ENCODE results near the gene LRRC15.

The LRRC15 gene

DNA sequence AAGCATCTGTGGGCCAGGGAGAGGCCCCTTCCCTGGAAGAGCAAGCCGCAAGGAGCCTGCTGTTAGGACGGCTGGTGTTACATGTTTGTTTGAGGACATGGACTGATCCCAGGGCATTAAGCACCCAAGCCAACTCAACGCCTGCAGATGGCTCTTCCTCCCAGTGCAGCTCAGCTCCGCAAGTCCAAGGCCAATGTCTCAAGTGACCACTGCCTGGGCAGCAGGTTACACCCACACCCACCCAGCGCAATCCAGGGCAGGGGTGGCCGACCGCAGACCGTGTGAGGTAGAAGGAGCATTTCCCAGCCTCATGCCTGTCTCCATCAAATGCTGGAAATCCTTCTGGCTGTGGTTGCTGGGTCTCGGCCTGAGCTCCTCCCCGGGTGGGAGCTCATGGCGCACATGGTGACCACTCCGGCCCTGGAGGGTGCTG is 15.0 kb upstream of the LRRC15 start:
- DNase-seq (ENCODE audit: low spot score) = no peak

DNA sequence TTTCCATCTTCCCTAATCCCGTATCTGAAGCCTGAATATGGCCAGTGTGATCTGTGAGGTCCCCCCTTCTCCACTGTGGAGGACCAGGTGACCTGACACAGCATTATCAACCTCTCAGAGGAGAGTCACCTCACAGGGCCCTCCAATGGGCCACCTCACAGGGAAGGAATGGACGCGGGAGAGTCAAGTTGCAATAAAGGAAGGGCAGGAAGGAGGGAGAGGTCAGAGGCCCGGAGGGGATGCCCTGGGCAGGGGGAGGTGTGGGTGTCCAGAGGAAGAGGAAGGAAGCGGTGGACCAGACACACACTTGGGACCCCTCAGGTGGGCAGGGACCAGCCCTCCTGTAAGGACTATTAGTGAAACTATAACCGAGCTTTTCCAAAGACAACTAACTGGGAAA is 14.6 kb upstream of the LRRC15 start:
- DNase-seq (ENCODE audit: low spot score) = no peak

DNA sequence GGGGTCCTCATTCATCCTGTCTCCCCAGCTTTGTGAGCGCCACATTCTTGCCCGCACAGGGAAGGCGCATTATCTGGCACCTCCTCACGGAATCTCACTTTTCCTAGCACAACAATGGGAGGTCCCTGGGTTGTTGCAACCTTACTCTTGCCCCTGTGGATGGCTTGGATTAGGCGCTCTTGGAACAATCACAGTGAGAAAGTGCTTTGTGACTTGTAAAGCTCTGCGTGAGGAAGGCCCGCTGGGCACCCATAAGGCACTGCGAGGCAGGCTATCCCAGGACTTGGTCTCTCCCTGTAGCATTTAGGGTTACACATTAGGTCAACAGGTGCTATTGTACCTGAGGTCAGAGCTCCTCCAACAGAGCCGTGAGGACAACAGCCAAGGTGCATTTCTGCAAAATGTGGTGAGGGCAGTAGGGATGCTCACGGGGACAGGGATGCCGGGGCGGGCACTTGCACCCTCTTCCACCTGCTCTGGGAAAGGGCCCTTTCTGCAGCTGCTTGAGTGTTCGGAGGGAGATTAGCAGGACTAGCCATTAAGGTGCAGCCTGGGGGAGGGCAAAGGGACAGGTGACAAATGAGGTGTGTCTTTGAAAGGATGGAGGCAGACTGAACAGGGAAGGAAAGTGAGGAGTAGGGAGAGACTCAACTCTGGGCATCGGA is 13.9 kb upstream of the LRRC15 start:
- DNase-seq (ENCODE audit: low spot score) = no peak

DNA sequence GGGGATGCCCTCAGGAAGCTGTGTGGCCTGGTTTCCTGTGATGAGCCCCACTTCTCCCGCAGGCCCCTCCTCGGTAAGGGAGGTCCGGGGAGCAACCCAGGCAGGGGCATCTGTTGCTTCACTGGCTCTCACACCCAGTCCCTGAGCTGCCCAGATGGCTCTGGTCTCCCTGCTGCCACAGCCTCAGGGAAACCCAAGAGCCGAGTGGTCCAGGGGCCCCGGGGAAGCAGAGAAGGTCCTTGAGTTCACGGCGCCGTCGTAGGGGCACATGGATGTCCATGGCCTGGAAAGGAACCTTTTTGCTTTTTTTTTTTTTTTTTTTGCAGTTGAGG is 13.3 kb upstream of the LRRC15 start:
- no peak for DNase-seq (ENCODE audit: low spot score)

DNA sequence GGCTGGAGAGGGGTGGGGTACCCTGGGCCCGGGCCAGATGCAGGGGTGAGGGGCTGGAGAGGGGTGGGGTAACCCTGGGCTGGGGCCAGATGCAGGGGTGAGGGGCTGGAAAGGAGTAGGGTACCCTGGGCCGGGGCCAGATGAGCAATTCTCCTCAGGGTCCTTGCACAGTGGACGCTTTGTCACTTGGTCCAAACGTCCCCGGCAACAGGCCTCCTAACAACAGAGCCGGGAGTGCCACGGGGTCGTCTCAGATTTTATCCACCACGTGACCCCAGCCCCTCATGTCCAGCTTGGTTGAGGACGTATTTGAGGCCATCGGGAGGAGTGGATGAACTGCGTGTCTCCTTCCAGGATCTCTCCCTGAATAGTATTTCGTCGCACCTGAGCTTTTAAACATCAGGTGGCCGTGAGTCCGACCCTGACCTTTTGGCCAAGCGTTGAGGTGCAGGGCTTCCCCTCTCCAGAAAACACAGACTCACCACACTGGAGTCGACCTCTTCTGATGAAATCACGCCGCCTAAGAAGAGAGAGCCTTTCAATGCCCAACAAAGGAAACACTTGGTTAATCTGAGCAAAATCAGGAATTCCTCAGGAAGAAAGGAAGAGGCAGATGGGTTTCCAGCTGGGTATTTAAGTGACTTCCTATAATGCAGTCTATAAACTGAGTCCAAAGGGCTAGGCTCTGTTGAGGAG is 12.8 kb upstream of the LRRC15 start:
- no peak for DNase-seq (ENCODE audit: low spot score)

DNA sequence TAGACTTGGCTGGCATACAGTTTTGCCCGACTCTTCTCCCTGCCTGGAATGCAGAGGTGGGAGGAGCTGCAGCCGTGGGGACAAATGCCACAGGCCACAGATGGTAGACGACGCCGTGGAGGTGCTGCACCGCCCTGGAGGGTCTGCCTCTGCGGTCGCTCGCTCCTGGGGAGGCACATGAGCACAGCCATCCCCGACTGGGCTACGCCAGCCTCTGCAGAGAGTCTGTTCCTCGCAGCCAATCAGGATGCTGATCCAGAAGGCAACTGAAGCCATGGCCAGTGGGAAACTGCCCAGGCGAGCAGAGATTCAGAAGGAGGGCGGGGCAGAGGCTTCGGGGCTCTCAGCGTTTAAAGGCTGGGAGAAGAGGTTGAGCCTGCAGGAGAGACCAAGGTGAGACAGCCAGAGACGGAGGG is 11.9 kb upstream of the LRRC15 start:
- DNase-seq (ENCODE audit: low spot score) = no peak

DNA sequence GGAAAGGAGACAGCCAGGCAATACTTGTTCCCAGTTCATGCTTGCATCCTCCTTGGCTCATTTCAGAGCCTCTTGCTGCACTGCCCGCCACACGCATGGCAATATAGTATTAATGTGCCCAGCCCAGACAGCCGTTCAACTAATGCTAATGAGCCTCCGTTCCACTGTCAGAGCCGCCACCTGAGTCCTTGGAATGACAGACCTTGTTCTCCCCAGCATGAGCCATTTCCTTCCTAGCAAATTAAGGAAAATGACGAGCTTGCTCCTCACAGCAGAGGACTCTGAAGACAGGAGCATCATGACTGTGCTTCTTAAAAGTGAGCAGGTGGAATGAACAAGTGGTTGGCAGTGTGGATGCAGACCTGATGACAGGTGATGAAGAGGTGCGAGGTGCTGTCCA is 10.8 kb upstream of the LRRC15 start:
- DNase-seq (ENCODE audit: low spot score) = no peak

DNA sequence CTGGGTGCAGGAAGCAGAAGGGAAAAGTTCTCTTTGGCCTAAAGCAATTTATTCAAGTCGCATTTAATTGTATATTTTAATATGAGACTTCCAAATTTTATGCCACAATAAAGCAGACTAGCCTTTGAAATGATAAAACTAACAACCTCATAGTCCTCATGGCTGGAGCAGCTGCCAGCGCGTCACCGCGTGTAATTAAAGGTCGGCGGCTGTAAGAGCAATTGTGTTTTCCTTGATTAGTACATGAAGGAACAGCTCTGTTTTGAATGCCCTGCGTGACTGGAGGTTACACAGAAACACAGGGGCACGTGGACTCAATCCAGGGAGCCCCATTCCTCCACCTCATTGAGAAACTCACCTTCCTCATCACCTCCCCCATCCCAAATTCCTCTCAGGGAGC is 10.1 kb upstream of the LRRC15 start:
- DNase-seq (ENCODE audit: low spot score) = no peak

DNA sequence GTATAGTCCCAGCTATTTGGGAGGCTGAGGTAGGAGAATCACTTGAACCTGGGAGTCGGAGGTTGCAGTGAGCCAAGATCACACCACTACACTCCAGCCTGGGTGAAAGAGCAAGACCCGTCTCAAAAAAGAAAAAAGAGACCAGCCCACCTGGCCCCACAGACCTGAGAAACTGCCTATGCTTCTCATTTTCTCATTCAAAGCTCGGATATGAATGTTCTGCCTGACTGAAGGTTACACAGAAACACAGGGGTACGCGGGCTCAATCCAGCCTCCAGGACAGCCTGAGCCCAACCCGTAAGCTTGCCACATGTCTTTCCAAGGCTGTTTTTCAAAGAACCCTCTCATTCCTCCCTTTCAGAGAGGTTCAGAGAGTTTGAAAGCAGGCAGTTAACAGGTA is 9.7 kb upstream of the LRRC15 start:
- no peak for DNase-seq (ENCODE audit: low spot score)

DNA sequence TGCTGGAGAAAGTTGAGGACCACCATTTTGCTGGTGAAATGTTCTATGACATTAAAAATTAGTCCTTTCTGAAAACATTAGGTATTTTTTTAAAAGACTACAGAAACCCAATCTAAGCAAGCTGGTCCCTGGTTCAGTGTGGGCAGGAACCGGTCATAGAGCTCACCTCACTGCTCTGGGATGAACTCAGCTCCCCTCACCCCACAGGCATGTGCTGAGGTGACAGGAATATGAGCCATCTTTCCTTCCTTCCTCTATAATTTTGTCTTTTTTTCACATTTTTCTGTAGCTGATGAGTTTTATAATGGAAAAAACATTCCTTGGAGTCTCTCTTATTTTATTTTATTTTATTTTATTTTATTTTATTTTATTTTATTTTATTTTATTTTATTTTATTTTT is 8.2 kb upstream of the LRRC15 start:
- DNase-seq (ENCODE audit: low spot score) = no peak

DNA sequence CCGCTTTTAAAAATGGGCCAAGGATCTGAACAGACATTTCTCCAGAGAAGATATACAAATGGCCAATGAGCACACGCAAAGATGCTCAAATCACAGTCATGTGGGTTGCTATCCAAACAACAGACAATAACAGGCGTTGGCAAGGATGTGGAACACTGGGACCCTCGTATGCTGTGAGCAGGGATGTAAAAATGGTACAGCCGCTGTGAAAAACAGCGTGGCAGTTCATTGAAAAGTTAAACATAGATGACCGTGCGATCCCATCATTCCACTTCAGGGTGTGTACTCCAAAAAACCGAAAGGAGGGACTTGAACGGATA is 6.7 kb upstream of the LRRC15 start:
- no peak for DNase-seq (ENCODE audit: low spot score)

DNA sequence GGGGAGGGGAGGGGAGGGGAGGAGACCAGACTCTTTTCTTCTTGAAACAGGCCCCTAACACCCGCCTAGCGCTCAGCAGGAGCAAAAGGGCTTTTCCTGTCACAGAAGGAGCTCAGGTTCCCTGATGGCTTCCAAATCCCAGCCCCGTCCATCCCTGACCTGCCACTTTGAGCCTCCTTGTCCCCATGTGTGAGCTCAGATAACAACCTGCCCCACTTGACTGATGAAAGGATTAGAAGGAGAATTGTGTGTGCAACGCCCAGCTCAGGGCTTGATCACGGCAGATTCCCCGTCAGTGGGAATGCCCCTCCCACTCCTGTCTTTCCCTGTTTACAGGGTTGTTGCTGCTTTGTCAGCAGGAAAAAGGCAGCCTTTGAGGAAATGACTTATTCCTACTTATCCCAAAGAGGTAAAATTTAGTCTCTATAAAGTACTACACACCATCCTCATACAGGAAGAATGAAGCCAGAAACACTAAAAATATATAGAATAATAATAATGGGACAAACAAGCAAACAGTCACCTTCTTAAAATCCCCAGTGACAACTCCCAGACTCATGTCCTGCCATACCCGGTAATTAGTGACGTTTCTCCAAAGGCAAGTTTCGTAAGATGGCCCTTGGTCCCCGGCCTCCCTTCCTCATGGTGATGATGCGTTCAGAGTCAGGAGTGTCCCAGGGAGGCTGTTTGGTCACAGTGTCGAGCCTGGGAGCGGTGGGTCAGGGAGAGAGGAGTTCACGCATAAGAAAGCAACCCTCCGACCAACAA is 6.1 kb upstream of the LRRC15 start:
- no peak for DNase-seq (ENCODE audit: low spot score)

DNA sequence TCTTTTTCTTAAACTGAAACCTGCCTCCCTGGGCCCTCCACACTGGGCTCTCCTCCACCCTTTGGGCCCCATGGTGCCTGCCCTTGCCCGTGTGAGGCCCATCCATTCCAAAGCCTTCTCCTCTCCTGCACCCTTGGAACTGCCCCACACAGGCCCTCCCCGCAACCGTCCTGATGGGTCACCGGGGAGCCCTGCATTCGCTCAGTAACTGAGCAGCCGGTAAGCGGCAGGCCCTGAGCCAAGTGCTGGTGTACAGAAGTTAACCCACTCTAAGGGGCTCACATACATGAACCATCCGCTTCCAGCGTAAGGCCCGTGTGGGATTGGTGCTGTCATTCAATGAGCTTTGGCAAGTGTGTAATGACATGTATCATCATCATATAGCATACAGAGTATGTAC is 5.4 kb upstream of the LRRC15 start:
- DNase-seq (ENCODE audit: low spot score) = no peak

DNA sequence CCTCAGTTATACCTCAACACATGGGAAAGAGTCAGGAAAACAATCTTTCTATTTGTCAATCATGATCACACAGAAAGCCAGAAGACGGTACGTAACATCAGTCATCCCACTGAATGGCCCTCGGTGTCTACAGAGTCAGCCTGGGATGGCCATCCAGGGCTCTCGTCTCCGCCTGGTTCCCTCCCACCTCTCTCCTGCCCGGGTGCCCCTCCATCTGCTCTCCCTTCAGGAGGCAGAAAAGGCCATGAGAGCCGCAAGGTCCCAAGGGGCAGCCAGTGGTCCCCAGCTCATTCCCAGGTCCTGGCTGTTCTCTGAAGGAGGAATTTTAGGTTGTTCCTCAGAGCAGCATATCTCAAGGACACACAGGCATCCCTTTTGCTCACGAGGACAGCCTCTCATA is 4.4 kb upstream of the LRRC15 start:
- DNase-seq (ENCODE audit: low spot score) = no peak

DNA sequence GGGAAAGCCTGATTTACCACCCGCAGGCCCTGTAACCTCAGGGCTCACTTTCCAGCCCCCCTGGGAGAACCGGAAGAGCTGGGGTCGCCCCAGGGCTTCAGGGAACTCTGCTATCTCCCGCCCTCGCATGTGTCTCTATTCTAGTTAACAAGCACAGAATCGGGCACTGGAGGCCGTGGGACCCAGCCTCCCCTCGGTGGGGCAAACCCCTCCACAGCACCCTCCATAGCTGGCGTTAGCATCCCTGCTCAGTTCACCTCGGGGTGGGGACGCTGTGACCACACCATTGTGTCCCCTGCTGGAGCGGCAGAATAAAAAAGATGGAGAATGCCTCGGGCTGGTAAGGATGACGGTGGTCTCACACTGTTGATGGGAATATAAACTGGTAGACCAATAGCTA is 3.5 kb upstream of the LRRC15 start:
- no peak for DNase-seq (ENCODE audit: low spot score)

DNA sequence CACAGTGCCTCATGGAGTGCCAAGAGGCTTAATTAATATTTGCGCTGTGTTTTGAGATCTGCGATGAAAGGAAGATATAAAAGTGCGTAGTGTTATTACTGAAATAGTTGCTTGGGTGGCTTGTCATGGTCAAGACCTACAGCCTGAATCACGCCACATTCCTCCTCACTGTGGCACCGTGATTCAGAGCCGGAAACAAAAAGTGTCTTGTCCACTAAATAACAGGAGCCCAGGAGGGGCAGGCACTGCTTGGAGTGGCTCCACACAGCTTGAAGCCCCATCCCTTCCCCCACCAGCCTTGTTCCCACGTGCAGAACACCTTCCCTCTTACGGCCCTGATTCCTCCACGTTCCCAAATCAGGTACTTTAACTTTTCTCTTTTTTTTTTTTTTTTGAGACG is 1.2 kb upstream of the LRRC15 start:
- no peak for DNase-seq (ENCODE audit: low spot score)

DNA sequence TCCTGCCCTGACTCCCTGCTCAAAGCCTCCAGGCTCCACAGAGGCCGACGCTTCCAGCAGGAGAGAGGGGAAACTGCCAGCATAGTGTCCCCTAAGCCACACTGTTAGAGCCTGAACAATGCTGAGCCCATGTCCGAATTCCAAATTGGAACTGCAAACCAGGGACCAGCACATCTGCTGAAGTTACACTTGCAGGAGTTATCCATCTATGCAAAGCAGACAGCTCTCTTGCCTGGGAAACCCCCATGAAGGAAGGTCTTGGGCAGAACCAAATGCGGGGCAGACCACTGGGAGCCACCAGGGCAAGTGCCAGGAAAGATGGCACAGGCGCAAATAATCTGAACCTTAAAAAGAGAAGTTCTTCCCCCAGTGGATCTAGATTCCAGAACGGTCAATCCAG is 625 bp downstream of the LRRC15 start:
- DNase-seq (ENCODE audit: low spot score) = no peak

DNA sequence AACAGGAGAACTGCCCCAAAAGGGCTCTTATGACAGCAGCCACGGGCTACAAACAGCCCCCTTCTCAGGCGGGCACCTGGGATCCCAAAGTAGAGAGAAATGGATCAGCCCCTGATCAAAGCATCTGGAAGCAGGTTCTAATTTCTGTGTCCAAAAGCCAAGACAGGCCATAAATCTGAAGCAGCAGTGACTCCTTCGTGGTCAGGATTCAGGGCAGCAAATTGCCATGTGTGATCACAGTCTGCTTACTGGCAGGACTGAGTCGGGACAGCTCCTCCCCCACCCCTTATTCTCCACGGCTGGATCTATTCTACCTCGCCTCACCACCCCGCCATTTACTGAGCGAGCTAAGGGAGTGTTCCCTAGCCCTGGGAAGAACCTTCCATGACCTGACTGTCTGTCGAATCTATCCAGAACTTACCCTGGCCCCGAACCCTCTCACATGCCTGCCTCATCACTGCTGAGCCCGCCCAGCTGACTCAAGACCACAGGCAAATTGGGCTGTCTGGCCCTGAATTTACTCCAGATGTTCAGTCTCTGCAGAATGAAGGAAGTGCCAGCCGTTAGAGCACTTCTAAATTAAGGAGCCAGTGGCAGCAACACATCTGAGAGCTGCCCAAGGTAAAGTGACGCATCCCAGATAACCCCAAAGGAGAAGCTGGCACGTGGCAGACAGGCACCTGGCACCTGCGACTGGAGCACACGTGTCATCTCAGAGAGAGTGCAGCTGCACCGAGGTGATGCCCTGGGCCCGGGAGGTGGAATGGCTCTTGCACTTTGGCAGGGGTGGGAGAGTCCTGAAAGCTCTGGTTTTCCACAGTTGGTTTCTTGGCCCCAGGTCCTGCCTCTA is 1.3 kb downstream of the LRRC15 start:
- no peak for DNase-seq (ENCODE audit: low spot score)

DNA sequence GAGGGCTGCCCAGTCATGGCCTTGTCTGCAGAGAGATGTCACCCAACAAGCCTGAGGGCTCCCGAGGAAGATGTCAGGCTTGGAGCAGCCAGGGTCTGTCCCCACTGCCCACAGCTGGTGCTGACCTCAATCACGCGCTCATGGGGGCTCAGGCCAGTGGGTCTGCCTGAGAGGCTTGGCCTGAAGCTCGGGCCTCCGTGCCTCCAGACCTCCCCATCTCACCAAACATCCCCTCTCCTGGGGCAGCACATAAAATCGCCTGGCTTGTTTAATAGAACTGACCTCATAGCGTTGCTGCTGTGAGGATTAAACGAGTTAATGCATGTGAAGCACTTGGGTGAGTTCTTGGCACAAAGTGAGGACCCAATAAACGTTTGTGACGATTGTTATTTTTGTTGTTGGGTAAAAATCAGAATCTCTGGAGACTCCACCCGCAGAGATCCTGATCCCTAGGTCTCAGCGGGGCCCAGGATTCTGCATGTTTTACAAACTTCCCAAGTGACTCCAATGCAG is 3.5 kb downstream of the LRRC15 start:
- DNase-seq (ENCODE audit: low spot score) = no peak

DNA sequence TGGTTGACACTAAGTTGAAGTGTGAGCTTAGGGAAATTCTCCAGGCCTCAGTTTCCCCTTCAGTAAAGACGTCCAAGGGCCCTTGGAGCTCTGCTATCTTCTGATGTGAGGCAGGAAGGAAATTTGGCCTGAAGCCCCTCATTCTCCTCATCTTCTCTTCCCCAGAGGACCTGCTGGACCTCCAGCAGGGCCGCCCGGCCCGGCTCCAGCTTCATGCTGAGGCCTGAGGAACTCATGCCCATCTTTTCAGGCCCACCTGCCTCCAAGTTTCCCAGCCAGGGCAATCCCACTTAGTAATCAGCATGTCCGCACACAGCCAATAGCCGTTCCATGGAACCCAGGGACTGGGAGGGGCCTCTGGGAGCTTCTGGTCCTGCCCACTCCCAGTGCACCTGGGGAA is 4.0 kb downstream of the LRRC15 start:
- DNase-seq (ENCODE audit: low spot score) = no peak

DNA sequence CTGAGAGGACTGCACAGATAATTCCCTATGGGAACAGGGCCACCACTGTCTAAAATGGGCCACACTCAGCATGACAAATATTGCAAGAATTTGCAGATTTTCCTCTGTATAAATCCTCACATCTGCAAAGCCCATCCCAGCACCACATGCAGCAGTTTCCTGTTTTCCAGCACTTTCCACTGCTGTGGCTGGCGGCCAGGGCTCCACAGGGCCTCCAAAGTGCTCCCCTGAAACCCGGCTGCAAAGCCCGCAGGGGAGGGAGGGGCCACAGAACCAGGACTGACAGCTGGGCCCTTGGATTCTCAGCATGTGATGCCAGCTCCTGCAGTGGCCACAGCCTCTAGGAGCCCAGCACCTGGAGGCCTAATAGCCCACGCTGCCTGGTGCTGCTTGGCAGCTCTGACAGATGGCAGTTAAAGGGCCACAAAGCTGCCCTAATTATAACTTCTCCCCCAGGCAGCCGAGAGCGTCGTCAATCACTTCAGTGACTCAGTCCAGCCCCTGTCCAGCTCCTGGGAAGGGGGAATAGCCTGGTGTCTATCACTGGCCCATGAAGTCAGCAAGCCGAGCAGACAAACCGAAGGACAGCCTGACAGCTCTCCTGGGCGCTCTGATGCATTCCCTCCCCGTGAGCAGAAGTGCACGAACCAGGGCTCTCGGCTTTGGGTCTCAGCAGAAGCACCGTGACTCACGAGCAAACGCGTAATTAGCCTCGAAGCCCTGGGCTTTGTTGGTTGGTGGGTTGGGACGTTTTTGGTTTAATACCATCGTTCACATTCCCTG is 4.7 kb downstream of the LRRC15 start:
- no peak for DNase-seq (ENCODE audit: low spot score)

DNA sequence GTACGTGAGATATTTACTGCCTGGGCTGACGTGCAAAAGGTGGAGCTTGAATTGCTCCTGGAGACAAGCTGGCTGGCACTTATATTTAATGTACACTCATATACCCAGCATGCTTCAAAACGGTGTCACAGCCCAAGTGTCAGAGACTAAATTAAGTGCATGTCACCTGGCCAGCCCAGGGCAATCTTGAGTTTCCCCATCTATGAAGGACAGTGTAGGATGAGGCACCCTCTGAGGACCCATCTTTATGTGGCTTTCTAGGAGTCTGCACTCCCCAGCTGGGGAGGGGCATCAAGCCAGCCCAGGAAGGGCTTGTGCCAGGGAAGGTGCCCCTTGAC is 5.3 kb downstream of the LRRC15 start:
- DNase-seq (ENCODE audit: low spot score) = no peak

Data from RKO (cell line).